ENCODE measurements around the gene CDC40.

GRCh38 chr6:110232450-110232849 lies 52.2 kb downstream of the CDC40 start:
- TF ChIP-seq CTCF (IDR thresholded peaks at IDR 0.05) (no peak), POLR2A (IDR thresholded peaks at IDR 0.05) (no peak)

All from Peyer's patch (tissue), 4 donors.